PC-9 (cell line): Measurements from ENCODE around the gene SRC. TPM values are rescaled to one million over a fixed set of nuclear protein-coding genes. Genes with fewer than 3 reads are reported as not detected.

ENCODE experiments used
- BruUV-seq: library from RNA; stranded (reverse); fragments of 400-500 nt; replicated peaks from 2 replicates; lab custom pipeline; 2021; lab: Mats Ljungman, UMichigan
- CTCF ChIA-PET: fragments of 300-600 bp; sonication (Branson Sonifier 250); formaldehyde crosslinking; loops from one replicate; lab custom pipeline; 2022; ENCODE audit warnings: antibody characterized with exemption; lab: Charles Lee
- POLR2A ChIA-PET: fragments of 300-600 bp; sonication (Branson Sonifier 250); formaldehyde crosslinking; loops from one replicate; lab custom pipeline; 2022; ENCODE audit warnings: antibody characterized with exemption; ENCODE audit not compliant: unreplicated experiment; lab: Charles Lee
- DNase-seq, 2 experiments: peaks; one replicate each; pipeline versions ENCODE4 v3.0.0 to v3.0.0-alpha.2; 2015 to 2022; ENCODE audit warnings: mixed read lengths in 1 of 2
- H2AFZ ChIP-seq: fragments of 200-600 bp; sonication (generic); 2 replicates; pipeline ENCODE4 v1.8.1; 2017; ENCODE audit warnings: antibody characterized with exemption
- H3F3A ChIP-seq: fragments of 200-600 bp; sonication (generic); 2 replicates; pipeline ENCODE4 v1.8.1; 2017; ENCODE audit warnings: antibody characterized with exemption, mild to moderate bottlenecking, low read depth; ENCODE audit not compliant: insufficient read depth
- H3K27ac ChIP-seq: fragments of 200-600 bp; sonication (generic); 2 replicates; pipeline ENCODE4 v1.6.1; 2016; ENCODE audit warnings: mixed run types
- H3K27me3 ChIP-seq: fragments of 200-600 bp; sonication (generic); 2 replicates; pipeline ENCODE4 v1.6.1; 2016; ENCODE audit warnings: low read depth, mixed run types; ENCODE audit not compliant: insufficient read depth
- H3K36me3 ChIP-seq: fragments of 200-600 bp; sonication (generic); 2 replicates; pipeline ENCODE4 v1.6.1; 2016; ENCODE audit warnings: low read depth, mixed run types
- H3K4me1 ChIP-seq: fragments of 200-600 bp; sonication (generic); replicated peaks from 2 replicates; pipeline ENCODE4 v1.6.1; 2016; ENCODE audit warnings: mixed run types; ENCODE audit not compliant: insufficient read depth
- H3K4me2 ChIP-seq: fragments of 200-600 bp; sonication (generic); 2 replicates; pipeline ENCODE4 v1.6.1; 2017; ENCODE audit warnings: mixed run types
- H3K4me3 ChIP-seq: fragments of 200-600 bp; sonication (generic); 2 replicates; pipeline ENCODE4 v1.6.1; 2016; ENCODE audit warnings: mixed run types
- H3K79me2 ChIP-seq: fragments of 200-600 bp; sonication (generic); 2 replicates; pipeline ENCODE4 v1.6.1; 2017; ENCODE audit warnings: low read depth, mixed run types
- H3K9me2 ChIP-seq: fragments of 200-600 bp; sonication (generic); 2 replicates; pipeline ENCODE4 v1.8.1; 2017; ENCODE audit warnings: mild to moderate bottlenecking; ENCODE audit not compliant: insufficient read depth
- H3K9me3 ChIP-seq: fragments of 200-600 bp; sonication (generic); 2 replicates; pipeline ENCODE4 v1.8.1; 2016; ENCODE audit warnings: low read depth; ENCODE audit not compliant: insufficient read depth
- H4K20me1 ChIP-seq: fragments of 200-600 bp; sonication (generic); 2 replicates; pipeline ENCODE4 v1.8.1; 2017; ENCODE audit not compliant: insufficient read depth
- EZH2 ChIP-seq: fragments of 200-600 bp; sonication (generic); IDR thresholded peaks from 2 replicates; pipeline ENCODE4 v1.8.0; 2017; ENCODE audit warnings: antibody characterized with exemption, low read depth
- intact Hi-C: fragments of 100-400 bp; cut with micrococcal nuclease; formaldehyde crosslinking; loops from one replicate; pipeline ENCODE4 v1.10.0; 2022; ENCODE audit not compliant: unreplicated experiment
- total RNA-seq: library from RNA; stranded (reverse); gene quantifications from 2 replicates; pipeline ENCODE4 v1.2.3, GENCODE V29; 2021
- TF ChIP-seq, protein P1 (sequence below): fragments of 200-600 bp; sonication (generic); conservative IDR thresholded peaks from 2 replicates; pipeline ENCODE4 v1.6.1; 2017; ENCODE audit warnings: mixed run types, antibody characterized with exemption, mild to moderate bottlenecking, moderate library complexity

The SRC gene
- total RNA-seq, 1 experiment from 2014 or later: 58.4 TPM

- Histone ChIP-seq H3K9me2 (no peaks in the 10 kb centered on the region), H3F3A (no peaks in the 10 kb centered on the region), H3K9me3 (no peaks in the 10 kb centered on the region), H3K4me2 (no peak overlapping the region), H3K27me3 (peaks cover 87% of the 10 kb centered on the region), H4K20me1 (no peaks in the 10 kb centered on the region), H3K4me1 (no peaks in the 10 kb centered on the region), H2AFZ (no peak overlapping the region), H3K4me3 (no peak overlapping the region), H3K27ac (no peak overlapping the region), H3K79me2 (no peaks in the 10 kb centered on the region), H3K36me3 (no peaks in the 10 kb centered on the region)
- POLR2A ChIA-PET: interaction anchor here (0.6 kb wide), 1 partner anchor 464 kb away, joined by 5 read pairs; no protein-coding TSS in a partner anchor
- DNase-seq: no peak
- CTCF ChIA-PET: no interaction called here
- TF ChIP-seq, protein P1, sequence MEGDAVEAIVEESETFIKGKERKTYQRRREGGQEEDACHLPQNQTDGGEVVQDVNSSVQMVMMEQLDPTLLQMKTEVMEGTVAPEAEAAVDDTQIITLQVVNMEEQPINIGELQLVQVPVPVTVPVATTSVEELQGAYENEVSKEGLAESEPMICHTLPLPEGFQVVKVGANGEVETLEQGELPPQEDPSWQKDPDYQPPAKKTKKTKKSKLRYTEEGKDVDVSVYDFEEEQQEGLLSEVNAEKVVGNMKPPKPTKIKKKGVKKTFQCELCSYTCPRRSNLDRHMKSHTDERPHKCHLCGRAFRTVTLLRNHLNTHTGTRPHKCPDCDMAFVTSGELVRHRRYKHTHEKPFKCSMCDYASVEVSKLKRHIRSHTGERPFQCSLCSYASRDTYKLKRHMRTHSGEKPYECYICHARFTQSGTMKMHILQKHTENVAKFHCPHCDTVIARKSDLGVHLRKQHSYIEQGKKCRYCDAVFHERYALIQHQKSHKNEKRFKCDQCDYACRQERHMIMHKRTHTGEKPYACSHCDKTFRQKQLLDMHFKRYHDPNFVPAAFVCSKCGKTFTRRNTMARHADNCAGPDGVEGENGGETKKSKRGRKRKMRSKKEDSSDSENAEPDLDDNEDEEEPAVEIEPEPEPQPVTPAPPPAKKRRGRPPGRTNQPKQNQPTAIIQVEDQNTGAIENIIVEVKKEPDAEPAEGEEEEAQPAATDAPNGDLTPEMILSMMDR: no peak
- TF ChIP-seq EZH2: no peak
- no TSS peak for BruUV-seq
- intact Hi-C loops: no loop called here
Measured at GRCh38 chr20:37437676-37438075, 91.7 kb downstream of the SRC start.

GRCh38 chr20:37438464-37439222, 92.7 kb downstream of the SRC start:
- no TSS peak for BruUV-seq
- TF ChIP-seq, protein P1: no peak
- no peak for TF ChIP-seq EZH2
- no peaks in the 10 kb centered on the region for H3K79me2 ChIP-seq
- H3K4me2 ChIP-seq: no peak overlapping the region
- H3F3A ChIP-seq: no peaks in the 10 kb centered on the region
- ChIA-PET CTCF (no interaction called here), POLR2A (no interaction called here)
- H3K4me3 ChIP-seq: no peak overlapping the region
- no peak for DNase-seq
- H3K27me3 ChIP-seq: peaks cover 85% of the 10 kb centered on the region
- no peak overlapping the region for H3K27ac ChIP-seq
- intact Hi-C loops: no loop called here
- no peaks in the 10 kb centered on the region for H3K4me1 ChIP-seq
- no peaks in the 10 kb centered on the region for H4K20me1 ChIP-seq
- H3K9me3 ChIP-seq: no peaks in the 10 kb centered on the region
- no peak overlapping the region for H2AFZ ChIP-seq
- H3K9me2 ChIP-seq: no peaks in the 10 kb centered on the region
- no peaks in the 10 kb centered on the region for H3K36me3 ChIP-seq

DNA sequence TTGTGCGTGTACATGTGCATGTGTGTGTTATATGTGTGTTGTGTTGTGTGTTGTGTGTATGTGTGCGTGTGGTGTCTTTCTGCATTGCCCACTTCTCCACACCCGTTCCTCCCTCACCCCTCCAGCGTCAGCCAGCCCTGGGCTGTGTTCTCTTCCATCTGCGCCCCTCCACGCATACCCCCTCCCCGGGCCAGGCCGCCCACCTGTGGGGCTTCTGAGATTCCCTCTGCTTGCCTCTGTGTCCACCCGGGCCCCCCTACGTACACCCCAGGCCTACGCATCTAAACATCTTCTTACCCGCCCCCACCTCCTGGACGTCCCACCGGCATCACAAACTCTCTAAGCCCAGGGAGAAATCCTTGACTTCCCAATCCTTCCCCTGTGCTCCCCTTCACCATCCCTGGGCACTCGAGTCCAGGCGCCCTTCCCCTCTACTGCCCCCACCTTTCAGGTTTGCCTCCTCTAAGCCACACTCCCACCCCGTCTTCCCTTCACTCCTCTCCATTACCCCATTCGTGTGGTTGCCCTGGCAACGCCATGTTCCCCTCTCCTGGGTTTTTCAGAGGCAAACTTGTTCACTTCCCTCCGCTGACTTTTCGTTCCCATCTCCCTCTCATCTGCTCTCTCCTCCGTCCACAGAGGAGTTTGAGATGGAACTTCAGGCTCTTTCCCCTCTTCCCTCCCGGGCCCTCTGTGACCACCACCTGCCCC, 93.4 kb downstream of the SRC start:
- Histone ChIP-seq H3K4me3 (no peak overlapping the region), H3F3A (no peaks in the 10 kb centered on the region), H3K27me3 (peaks cover 85% of the 10 kb centered on the region), H3K4me1 (no peaks in the 10 kb centered on the region), H3K27ac (no peak overlapping the region), H3K79me2 (no peaks in the 10 kb centered on the region), H3K36me3 (no peaks in the 10 kb centered on the region), H3K9me3 (no peaks in the 10 kb centered on the region), H4K20me1 (no peaks in the 10 kb centered on the region), H3K4me2 (no peak overlapping the region), H2AFZ (no peak overlapping the region), H3K9me2 (no peaks in the 10 kb centered on the region)
- CTCF ChIA-PET: no interaction called here
- DNase-seq: no peak
- POLR2A ChIA-PET: no interaction called here
- no peak for TF ChIP-seq EZH2
- TF ChIP-seq, protein P1: no peak
- no TSS peak for BruUV-seq
- intact Hi-C loops: no loop called here
